NCI-H2081 treated with DMSO at 0.1 percent for 48 hours (cell line): Measurements from ENCODE around the gene GABARAP.

Experiments used
- DNase-seq: peaks from one replicate; lab custom pipeline; 2025; lab: John Stamatoyannopoulos, UW

GABARAP gene

DNA sequence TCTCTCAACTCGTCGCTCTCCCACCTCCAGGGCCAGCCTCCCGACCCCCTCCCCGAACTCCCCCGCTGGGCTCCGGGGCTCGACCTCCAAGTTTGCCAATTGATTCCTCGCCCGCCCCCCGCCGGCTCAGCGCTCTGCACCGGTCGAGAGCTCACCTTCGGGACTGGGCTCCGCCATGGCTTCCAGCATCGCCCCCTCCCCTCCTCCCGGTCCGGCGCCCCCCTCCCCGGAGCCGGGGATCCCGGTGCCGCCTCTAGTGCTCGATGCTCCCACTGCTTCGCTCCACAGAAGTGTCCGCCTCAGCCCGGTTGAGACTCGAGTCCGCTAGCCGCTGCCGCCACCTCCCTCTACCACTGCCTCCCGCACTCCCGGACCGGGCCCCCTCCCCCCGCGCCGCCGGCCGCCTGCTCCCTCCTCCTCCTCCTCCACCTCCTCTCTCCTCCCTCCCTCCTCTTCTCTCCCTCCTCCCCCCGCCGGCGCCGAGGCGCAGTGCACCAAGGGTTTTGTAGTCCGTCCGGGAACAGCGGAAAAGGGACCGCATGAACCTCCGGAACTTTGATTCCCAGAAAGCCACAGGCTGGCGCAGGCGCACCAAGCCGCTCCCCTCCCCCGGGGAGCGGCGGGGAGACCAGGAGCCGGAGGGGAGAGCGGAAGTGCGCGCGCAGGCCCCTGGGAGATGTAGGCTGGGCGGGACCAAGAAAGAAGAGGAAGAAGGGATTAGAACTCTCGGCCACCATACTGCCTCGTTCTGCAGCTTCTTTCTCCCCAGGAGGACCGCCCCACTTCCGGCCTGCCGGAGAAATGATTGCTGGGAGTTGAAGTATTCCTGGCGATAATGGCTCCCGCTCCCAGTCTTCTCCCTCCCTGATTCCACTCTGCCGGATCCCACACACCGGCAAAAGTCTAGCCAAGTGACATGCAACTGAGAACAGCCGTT, 2.9 kb downstream of the GABARAP start, which contains the start of gene PHF23:
TSS of gene PHF23 (minus strand) at position 367 of the 937 bp plus-strand sequence. CDS start at position 189, 178 bp downstream.
- DNase-seq: peak; percentile 87

DNA sequence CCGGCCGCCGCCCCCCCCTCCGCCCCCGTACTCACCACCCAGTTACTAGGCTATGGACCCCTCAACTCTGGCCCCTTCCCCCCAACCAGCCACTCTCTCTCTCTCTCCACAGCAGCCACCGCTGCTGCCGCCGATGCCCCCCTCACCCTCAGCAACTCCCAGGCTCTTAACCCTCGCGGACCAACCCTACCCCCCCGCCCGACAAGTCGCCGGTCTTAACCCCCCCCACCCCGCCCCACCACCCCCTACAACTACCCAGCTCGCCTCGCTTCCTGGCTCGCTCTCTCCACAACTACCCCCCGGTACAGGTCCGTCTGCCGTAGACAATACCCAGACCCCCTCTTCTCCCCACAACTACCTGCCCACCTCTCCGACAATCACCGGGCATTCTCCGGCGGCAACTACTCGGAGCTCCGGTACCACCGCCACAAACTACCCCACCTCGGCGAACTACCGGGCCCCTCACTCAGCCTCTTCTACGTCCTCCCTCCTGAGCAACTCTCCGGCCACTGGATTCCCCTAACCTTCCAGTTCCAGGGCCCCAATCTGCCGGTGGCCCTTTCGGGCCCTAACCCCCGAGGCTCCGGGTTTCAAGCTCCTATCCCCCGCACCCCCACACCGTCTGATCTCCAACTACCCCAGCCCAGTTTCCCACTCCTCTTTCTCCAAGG, 3.7 kb downstream of the GABARAP start:
- no peak for DNase-seq

DNA sequence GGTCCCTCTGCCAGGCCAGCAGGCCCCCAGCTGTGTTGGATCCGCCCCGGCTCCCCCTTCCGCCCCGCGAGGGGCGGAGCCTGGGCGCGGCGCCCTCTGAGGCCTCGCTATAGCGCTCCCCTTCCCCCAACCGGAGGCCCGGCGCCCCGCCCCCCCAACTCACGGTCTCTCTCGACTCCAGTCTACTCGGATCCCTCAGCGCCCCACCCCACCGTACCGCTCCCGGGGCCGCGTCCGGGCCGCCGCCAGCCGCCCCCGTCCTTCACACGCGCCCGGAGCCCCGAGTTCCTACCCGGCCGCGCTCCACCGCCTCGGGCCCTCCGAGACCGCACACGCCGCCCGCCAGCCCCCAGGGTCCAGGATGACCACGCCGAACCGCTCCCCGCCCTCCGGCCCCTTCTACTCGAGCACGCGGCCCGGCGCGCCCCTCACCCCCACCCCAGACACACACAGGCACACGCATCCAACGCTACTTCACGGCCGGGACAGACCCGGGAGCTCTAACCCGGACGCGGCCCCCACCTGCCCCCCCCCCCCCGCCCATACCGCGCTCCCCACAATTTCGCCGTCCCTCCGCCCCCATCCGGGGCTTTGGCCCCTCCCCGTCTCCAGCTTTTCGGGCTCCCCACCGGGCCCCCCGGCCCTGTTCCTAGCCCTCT, 4.4 kb downstream of the GABARAP start:
- DNase-seq: no peak

DNA sequence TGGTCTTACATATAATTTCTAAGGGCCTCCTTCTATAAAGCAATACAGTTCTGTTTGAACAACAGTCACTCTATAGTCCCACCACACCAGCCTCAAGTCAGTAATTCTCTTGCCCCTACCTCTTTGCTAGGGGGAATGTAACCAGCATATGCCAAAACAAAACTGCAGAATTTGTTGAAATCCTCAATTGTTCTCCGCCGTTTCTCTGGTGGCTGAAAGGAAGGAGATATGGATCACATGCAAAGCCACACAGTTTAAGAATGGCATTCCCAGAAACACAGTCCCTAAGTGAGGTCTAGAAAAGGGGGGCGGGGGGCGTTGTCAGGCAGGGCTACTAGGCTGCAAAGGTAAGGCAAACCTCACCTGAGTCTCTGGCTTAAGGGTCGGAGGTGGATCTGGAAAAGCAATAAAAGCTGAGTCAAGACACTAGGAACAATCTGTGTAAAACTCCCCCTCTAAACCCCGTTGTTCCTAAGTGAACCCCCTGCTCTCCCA, 4.9 kb downstream of the GABARAP start:
- DNase-seq: no peak

DNA sequence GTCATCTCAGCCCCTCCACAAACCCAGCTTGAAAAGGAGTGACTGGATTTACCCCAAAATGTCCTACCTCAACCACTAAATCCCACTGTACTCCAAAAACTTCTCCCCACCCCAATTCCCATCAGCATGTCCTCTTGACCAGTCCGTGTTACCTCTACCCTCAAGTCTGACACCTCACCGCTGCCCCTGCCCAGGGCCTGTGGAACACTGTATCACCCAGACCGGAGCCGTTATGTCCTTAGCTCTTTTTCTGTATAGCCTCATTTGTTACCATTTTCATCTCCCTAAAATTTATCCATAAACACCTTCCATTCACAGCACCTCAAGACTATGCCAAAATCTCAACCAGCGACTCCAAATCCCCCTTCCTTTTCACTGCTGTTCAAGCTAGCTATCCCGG, 5.4 kb downstream of the GABARAP start:
- DNase-seq: no peak

DNA sequence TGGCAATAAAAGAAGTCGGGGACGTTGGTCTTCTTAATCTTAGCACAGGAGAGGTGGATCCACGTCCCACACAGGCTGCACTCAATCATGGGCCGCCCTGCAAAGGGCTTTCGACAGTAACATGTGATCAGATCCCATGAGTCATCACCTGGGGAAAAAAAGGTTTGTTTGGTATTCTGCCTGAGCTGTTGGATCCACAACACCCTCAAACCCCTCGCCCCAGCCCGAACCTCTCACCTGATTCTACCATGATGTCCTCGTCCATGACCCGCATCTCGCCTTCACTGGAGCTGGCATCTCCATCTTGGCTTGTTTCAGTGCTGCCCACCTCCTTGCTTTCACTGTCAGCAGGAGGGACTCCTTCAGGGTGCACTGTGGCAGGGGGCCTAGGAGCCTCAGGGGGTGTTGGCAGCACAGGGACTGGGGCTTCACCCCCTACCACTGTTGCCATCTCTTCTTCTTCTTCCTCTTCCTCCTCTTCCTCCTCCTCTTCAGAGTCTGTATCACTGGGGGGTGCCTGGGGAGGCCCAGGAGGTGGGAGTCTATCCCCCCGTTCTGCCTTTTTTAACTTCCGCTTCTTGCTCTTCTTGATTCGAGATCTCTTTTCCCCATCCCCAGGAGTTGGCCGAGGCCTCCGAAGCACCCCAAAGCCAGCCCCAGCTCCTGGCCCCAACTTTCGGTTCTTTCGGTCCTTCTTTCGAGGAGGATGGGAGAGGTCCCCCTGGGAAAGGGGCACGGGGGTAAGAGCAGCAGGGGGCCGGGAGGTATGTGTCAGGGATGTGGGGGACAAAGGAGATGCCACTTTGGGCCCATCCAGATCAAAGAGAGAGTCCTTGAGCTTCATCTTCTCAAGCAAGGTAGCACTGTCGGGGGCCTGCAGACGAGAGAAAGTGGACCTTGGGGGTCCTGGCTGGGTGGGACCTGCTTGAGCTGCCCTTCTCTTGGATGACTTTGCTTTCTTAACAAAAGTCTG, 6.3 kb downstream of the GABARAP start:
- no peak for DNase-seq

DNA sequence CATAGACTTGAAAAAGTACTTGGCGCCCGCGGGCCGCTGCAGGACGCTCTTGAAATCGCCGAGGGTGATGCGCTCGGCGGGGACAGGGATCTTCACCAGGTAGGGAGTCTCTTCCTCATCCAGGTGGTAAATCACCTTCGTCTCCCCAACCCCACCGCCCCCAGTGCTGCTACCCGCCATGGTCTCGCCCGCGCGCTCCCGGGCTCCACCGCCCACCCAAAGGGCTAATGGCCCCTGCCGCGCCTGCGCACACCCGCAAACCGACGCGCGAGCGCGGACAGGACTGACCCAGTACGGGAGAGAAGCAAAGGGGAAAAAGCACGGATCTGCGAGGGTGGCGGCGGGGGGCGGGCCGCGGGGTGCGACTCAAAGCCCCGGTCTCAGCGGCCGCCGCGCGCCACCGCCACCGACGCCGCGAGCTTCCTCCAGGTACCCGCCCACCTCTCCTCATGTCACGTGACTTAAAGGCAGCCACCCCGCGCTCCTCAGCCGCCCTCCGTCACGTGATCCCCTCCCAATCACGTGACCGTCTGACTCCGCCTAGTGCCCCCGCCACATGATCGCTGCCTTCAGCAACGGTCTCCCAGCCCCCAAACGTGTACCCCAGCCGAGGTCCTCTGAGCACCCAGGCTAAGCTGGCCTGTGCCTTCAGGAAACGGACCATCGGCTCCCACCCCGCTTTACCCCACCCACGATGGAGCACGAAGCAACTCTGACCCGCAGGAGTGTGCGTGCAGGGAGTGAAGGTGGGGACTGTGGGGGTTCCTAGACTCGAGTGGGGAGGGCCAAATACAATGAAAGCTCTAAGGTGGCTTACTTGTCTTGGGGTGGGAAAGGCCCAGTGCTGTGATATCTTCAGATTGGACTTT, 7.9 kb downstream of the GABARAP start, which contains the start of gene DVL2:
TSS of gene DVL2 (minus strand) at position 435 of the 869 bp plus-strand sequence. CDS start at position 180, 255 bp downstream.
- DNase-seq: no peak

DNA sequence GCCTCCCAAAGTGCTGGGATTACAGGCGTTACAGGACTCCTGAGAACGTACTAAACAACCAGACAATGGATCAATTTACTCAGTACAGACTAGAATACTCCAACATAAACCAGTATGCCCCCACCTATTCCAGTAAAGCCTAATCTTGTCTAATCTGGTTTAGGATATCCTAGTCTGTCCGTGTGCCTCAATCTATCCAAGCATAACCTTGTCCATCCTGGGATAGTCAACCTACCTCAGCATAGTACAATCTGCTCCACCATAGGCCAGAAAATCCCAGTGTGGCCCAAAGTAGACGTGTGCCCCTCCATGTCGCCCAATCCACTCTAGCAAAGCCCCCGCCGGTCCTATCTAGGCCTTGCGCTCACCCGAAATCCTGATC, 8.6 kb downstream of the GABARAP start:
- DNase-seq: no peak

DNA sequence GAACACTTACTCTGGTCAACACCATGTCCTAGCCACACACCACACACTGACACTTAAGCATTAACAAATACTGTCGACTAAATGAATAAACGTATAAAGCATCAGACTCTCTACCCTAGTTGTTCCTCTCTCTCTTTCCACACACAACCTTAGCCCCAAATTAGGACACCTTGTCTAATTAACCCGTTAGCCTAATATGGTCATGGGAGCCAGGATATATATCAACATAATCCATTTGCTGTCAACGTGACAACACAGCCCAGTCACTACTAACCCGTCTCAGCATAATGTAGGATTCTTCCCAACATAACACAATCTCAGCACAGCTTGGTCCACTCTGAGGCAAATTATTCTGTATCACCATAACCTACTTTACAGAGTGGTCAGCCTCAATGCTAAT, 10.1 kb downstream of the GABARAP start:
- no peak for DNase-seq

DNA sequence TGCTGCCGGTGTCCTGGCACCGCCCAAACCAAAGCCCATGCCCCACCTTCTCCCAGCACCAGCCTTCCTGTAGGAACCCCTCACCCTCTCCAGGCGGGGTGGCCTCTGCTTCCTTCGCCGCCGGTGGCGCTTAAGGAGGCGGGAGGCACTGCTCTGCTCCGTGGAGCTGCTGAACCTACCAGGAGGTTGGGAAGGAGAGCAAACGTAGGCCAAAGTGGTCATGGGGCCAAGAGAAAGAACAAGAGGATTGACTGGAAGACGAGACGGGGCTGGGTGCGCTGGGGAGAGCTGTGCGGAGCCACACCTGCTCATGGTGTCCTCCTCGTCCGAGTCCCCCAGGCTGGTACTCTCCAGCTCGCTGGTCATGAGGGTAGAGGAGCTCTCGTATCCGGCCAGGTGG, 12.7 kb downstream of the GABARAP start:
- DNase-seq: no peak

DNA sequence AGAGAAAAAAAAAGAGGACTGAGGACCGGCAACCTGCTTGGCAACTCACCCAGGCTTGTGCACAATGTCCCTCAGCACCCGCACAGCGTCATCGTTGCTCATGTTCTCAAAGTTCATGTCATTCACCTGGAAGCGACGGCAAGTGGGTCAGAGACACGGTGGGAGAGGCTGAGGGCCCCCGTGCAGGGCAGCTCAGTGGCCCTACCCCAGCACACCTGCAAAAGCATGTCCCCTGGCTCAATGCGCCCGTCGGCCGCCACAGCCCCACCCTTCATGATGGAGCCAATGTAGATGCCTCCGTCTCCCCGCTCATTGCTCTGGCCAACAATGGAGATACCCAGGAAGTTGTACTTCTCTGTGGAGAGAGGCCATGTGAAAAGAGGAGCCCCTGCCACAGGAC, 13.3 kb downstream of the GABARAP start:
- DNase-seq: no peak

DNA sequence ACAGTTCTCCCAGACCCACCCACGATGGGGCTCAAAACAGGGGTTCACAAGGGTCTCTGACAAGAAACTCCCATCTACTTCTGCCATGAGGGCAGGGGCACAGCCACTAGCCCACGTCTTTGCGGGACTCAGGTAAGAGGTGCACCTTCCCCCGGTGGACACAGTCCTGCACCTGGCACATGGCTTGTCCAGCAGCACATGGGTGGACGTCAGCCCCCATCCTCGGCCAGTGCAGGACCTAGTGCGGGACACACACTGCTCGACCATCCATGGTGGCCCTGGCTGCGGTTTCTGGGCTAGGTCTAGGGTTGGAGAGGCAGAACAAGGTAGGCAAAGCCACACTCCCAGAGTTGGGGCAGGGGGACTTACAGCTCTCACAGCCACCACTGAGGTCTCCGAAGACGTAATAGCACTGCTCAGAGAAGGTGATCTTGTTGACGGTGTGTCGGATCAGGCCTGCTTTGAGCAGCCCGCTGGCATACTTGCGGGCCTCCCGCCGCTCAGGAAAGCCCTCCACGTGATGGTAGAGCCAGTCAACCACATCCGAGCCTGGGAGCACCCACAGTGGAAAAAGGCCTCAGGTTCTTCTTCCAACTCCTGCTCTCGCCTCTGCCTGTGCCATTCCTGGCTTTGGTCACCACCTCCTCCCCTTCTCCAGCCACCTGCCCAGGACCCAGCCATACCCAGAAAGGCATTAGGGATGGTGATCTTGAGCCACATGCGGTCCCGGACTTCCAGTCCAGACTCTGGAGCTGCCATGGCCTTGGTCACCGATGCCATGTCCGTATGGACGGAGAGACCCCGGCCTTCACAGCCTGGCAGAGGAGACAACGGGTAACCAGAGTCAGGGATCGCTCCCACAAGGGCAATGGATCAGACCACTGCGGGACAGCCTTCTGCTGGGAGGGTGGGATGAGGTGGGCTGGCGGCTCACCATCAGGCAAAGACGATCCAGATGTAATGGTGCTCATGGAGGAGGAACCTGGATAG, 15.2 kb downstream of the GABARAP start:
- DNase-seq: no peak

DNA sequence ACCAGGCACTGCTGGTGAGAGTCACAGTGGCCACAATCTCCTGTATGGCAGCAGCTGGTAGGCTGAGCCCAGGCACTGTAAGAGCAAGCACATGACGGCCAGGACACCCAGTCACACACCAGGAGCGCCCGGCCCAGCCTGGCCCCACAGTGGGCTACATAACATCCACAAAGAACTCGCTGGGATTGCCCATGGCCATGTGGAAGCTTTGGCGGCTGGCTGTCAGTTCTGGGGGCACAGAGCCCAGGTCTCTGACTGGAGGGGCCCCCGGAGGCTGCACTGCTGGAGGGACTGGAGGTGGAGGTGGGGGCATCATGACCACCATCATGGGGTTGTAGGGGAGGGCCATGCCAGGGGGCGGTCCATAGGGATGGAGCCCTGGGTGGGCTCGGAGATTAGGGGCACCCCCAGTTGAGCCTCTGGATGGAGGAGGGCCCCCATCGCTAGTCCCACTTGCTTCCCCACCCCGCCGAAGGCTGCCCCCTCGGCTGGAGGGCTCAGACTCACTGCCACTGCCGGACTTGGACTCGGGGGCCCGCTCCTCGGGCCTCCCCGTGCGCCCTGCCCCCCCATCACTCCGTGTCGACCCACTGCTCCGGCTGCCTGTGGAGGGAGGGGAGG, 16.4 kb downstream of the GABARAP start:
- no peak for DNase-seq

DNA sequence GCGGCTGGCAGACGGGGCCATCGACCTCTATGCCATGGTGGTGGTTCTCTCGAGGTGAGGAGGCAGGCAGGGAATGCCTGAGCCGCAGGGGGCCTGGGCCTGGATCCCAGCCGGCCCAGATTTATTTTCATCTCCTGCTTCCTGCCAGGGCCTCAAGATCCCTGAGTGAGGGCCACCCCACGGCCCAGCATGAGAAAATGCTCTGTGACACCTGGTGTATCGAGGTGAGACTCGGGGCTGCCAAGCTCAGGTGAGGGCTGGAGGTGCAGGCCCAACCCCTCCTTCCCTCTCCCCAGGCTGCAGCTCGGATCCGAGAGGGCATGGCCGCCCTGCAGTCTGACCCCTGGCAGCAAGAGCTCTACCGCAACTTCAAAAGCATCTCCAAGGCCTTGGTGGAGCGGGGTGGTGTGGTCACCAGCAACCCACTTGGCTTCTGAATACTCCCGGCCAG, 17.6 kb downstream of the GABARAP start:
- no peak for DNase-seq

DNA sequence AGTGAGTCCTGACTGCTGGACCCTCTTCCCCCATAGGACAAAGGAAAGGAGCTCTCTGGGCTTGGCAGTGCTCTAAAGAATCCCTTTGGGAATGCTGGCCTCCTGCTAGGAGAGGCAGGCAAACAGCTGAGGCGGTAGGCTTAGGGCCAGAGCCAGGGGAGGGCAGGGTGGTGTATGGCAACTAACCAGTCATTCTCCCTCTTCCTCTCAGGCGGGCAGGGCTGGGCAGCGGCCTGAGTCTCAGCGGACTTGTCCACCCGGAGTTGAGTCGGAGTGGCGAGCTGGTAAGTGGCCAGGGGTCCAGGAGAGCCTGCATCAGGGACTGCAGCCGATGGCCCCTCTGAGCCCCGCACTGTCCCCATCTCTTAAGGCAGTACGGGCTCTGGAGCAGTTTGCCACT, 18.1 kb downstream of the GABARAP start:
- no peak for DNase-seq

DNA sequence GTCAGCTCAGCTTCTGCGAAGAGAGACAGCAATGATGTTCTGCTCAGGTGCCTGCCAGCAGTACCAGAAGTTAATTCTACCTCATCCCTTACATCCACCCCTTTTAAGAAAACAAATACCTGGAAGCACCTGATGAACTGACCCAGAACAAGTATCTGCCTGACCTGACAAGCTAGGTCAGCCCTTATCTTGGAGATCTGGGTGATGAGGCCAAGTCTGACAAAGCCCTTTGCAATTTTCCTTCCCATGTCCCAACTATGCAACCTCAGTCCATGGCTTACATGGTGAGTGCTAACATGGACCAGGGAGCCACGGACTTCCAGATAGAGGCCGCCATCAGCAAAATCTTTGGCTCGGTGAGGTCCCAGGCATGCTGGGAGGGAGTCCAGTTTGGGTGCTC, 18.9 kb downstream of the GABARAP start:
- DNase-seq: no peak

DNA sequence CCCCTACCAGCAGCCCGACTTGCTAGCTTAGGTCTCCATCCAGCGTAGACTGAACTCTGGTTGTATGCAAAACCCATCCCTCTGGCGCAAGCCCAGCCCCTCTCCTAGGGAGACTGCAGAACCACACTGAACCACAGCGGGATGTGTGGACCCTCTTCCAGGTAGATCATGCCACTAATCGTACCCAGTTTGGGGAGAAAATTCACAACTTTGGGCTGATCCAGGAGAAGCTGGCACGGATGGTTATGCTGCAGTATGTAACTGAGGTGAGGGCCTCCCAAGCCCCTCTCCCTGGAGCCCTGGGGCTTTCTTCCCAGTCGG, 19.3 kb downstream of the GABARAP start:
- no peak for DNase-seq

DNA sequence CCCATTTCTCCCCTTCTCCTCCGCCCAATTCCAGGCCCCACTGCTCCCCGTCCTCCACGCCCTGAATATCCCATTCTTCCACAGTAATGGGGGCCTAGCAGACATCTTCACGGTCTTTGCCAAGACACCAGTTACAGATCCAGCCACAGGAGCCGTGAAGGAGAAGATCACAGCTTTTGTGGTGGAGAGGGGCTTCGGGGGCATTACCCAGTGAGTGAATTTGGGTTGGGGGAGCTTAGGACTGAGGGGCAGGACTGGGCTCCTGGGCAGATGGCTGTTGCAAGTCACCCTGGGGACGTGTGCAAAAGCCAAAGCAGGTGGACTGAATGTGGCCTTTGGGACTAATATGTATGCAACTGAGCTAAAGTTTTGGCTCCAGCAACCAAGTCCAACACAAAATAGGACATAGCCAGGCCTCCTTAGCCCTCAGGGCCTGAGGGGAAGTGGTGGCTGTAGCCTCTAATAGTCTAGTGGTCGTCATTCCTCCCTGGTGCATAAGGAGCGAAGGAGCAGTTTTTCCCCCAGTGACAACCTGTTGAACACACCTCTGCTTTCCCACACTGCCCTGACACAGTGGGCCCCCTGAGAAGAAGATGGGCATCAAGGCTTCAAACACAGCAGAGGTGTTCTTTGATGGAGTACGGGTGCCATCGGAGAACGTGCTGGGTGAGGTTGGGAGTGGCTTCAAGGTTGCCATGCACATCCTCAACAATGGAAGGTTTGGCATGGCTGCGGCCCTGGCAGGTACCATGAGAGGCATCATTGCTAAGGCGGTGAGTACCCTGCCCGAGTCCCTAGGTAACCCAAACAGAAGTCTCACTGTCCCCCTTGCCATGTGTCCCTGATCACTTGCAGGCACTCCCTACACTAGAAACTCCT, 19.9 kb downstream of the GABARAP start:
- no peak for DNase-seq
